Measurements from ENCODE around the gene AMER3.

Gene AMER3

GRCh38 chr2:130756053-130756873, 923 bp downstream of the AMER3 start:
- DNase-seq (ENCODE audit: low spot score): peak; percentile 17

GRCh38 chr2:130756874-130757668, 1.7 kb downstream of the AMER3 start:
- no peak for DNase-seq (ENCODE audit: low spot score)

- no peak for DNase-seq (ENCODE audit: low spot score)
These were observed 4.8 kb downstream of the AMER3 start for GRCh38 chr2:130759906-130760753.

GRCh38 chr2:130760754-130761751, 5.7 kb downstream of the AMER3 start:
- DNase-seq (ENCODE audit: low spot score): no peak

GRCh38 chr2:130762031-130762909, 6.9 kb downstream of the AMER3 start:
- DNase-seq (ENCODE audit: low spot score): no peak

GRCh38 chr2:130762910-130763385, 7.6 kb downstream of the AMER3 start:
- no peak for DNase-seq (ENCODE audit: low spot score)

- no peak for DNase-seq (ENCODE audit: low spot score)
These were observed 8.1 kb downstream of the AMER3 start for GRCh38 chr2:130763405-130763804.

- no peak for DNase-seq (ENCODE audit: low spot score)
These were observed 8.9 kb downstream of the AMER3 start for GRCh38 chr2:130764035-130764820.

- no peak for DNase-seq (ENCODE audit: low spot score)
These were observed 9.4 kb downstream of the AMER3 start for GRCh38 chr2:130764821-130765115.

- no peak for DNase-seq (ENCODE audit: low spot score)
These were observed 10.1 kb downstream of the AMER3 start for GRCh38 chr2:130765464-130765863.

- no peak for DNase-seq (ENCODE audit: low spot score)
These were observed 10.7 kb downstream of the AMER3 start for GRCh38 chr2:130766037-130766436.

- no peak for DNase-seq (ENCODE audit: low spot score)
These were observed 11.5 kb downstream of the AMER3 start for GRCh38 chr2:130766711-130767407.

- no peak for DNase-seq (ENCODE audit: low spot score)
These were observed 12.1 kb downstream of the AMER3 start for GRCh38 chr2:130767408-130767775.

GRCh38 chr2:130768191-130768855, 13.0 kb downstream of the AMER3 start:
- DNase-seq (ENCODE audit: low spot score): no peak

- DNase-seq (ENCODE audit: low spot score): no peak
These were observed 14.1 kb downstream of the AMER3 start for GRCh38 chr2:130769343-130769907.

GRCh38 chr2:130776550-130776949, 21.2 kb downstream of the AMER3 start:
- DNase-seq (ENCODE audit: low spot score): no peak

GRCh38 chr2:130778781-130779180, 23.4 kb downstream of the AMER3 start:
- DNase-seq (ENCODE audit: low spot score): no peak
